NCI-H748 treated with DMSO at 0.1 percent for 48 hours (cell line): ENCODE measurements around the gene COL6A2.

Experiments used
- DNase-seq: peaks from one replicate; lab custom pipeline; 2025; lab: John Stamatoyannopoulos, UW

COL6A2 gene

GRCh38 chr21:46144464-46145070 lies 46.7 kb downstream of the COL6A2 start:
- DNase-seq = no peak

DNA sequence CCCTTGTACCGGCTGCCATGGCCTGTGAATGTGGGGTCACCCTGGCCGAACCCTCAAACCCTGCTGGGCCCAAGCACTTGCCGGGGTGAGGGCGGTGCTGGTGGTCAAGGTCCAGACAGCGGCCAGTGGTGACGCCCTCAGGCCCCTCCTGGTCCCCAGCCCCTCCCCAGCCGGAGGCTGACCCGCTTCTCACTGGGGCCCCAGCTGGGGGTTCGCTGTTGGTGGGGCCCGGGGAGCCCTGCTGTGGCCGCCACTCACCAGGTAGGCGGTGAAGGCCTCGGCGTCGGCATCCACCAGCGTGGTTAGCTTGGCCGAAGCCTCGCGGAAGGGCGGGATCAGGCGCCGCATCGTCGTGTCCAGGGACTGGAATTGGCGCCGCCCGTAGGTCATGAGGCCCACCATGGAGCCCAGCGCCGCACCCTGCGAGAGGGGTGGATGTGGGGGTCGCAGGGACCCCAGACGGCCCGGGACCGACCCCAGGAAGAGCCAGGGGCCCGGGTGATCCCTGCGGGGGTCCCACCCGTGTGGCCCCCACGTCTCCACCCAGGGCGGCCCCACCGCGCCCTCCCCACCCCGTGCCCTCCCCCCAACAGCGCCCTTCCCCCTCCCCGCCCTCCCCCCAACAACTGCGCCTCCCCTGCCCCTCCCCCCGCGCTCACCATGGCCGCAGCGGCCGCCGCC lies 47.4 kb downstream of the COL6A2 start:
- no peak for DNase-seq

- DNase-seq = no peak
These were observed 48.2 kb downstream of the COL6A2 start for GRCh38 chr21:46145840-46146691.

DNA sequence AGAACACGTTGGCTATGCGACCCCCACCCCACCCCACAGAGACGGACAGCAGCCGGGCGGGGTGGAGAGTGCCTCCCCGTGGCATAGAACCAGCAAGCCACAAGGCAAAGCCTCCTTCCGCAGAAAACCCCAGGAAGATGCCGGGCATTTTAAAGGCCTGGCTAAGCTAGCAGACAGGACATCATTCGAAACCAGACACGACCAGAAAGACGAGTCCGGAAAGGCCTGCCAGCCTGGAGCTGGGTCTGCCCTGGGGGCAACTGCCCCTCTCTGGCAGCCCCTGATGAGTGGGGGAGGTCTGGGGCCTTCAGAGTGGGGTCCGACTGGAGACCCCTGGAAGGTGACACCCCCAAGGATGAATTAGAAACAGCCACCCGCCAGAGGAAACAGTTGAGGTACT lies 48.9 kb downstream of the COL6A2 start:
- no peak for DNase-seq

- DNase-seq = peak; percentile 1
These were observed 49.5 kb downstream of the COL6A2 start for GRCh38 chr21:46147429-46147828.

DNA sequence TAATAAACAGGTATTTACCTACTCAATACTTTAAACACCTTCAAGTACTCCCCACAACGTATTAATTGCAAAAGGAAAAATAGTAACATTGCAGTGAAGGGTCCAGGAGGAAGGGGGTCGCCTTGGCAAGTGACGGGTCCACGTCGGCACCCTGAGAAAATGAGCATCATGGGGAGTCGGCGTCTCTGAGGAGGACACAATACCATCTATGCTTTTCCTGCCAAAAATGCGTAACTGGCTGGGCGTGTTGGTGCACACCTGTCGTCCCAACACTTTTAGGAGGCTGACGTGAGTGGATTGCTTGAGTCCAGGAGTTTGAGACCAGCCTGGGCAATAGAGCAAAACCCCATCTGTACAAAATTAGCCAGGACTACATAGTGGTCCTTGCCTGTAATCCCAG lies 50.2 kb downstream of the COL6A2 start:
- DNase-seq = no peak

GRCh38 chr21:46149205-46149901 lies 51.4 kb downstream of the COL6A2 start:
- no peak for DNase-seq

DNA sequence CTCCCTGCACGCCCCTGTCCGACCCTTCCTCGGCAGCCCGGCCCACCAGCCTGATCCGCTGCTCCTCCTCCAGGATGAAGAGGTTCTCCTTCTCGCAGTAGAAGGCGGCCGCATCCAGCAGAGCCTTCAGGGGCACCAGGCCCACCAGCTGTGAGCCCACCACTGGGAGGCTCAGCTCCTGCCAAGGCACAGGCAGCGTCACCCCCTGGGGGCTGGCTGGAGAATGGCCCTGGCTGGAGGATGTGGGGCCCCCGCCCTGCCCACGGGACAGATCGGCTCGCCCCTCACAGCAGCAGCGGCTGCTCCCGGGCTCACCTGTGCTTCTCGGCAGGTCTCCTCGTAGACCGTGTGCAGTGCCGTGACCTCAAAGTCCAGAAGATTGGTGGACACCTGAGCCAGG lies 52.2 kb downstream of the COL6A2 start:
- no peak for DNase-seq

DNA sequence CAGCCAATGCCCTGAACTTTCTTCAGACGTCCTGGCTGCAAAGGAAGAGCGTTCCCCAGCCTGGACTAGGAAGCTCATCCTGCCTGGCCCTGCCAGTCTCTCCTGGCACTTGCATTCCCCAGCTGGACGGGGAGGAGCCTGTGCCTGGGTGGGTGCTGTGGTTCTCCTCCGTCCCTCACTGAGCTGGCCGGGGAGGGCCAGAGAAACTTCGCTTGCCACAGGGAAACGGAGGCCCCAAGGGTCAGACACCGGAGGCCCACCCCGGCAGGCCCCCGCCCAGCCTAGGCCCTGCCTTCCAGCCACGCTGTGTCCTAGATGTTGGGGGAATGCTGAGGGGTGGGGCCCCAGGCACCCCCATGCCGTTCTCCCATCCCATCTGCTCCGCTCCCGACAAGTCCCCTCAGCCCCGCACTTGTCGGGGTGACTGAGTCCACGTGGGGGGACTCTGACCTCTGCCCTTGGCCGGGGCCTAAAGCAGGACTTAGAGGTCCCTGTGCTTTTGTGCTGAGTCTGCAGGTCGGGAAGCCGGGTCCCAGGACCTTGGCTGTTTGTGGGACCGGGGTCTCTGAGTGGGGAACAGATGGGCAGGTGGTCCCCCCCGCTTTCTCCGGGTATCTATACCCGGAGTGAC lies 52.7 kb downstream of the COL6A2 start:
- DNase-seq = no peak

- no peak for DNase-seq
These were observed 53.5 kb downstream of the COL6A2 start for GRCh38 chr21:46151261-46151988.

DNA sequence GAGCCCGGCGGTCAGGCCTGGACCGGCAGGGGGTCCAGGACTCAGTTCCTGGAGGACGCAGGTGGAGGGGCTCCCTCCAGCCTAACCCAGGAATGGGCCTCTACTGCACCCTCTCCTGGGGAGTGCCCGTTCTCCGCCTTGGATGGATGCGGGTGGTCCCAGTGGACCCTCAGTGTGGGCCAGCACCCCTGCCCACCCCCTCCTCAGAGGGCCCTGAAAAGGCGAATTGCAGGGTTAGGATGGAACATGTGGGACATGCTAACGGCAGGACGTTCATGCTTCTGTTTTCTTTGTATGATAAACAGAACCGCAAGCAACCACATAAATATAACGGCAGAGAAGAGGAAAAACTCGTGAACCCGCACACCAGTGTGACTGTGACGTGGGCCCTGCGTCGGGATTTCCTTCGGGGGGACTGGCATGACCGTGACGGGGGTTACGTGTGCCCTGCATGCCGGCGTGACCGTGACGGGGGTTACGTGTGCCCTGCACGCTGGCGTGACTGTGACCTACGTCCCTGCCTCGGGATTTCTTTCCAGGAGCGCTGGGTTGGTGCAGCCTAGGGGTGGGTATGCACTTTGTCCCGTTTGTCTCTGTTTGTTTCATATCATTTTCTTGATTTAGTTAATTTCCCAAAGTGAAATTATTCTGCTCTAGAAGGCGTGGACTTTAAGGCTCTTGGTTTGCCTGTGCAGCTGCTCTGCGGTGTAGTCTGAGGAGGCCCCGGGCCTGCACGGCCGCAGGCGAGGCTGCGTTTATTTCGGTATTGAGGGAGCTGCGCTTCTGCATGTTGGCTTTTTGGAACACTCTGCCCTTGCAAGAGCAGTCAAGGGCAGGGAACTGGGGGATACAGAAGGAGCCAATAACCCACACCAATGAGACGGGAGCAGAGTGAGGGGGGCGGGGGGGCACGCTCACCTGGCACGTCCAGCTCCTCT lies 54.3 kb downstream of the COL6A2 start:
- no peak for DNase-seq

DNA sequence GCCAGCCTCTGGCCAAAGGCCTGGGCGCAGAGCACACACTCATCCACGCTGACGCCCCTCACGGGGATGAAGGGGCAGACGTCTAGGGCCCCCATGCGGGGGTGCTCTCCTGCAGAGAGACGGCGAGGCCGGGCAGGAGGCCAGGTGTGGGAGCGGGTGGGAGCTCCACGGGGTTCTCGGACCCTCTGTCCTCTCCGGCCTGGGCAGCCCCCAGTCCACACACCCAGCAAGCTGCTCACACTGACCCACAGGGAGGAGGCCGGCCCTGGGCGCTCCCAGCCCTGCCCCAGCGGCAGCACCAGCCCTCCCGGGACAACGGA lies 55.0 kb downstream of the COL6A2 start:
- no peak for DNase-seq

GRCh38 chr21:46153247-46154154 lies 55.6 kb downstream of the COL6A2 start:
- DNase-seq = no peak

GRCh38 chr21:46154155-46154954 lies 56.4 kb downstream of the COL6A2 start:
- no peak for DNase-seq

DNA sequence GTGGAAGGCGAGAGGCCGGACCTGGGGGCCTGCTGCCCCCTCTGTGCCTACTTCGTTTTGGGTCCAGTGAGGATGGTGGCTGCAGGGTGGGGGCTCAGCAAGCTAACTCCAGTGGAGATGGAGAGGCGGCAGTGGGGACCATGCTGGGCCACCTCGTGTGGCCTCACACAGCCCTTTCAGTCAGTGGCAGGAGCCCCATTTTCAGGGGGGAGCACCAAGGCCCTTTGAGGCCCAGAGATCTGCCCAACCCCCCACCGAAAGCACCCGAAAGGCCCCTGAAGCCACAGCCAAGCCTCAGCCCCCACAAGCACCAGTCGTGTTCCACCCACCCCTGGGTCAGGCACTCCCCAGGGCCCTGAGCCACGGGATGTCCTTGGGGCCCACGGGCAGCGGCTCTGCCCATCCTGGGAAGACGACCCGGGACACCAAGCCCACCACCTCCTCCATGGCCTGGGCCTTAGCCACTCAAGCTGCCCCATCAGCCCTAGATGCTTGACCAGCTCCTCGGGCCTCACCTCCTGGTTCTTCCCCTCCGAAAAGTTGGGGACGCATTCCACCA lies 57.1 kb downstream of the COL6A2 start:
- DNase-seq = no peak

DNA sequence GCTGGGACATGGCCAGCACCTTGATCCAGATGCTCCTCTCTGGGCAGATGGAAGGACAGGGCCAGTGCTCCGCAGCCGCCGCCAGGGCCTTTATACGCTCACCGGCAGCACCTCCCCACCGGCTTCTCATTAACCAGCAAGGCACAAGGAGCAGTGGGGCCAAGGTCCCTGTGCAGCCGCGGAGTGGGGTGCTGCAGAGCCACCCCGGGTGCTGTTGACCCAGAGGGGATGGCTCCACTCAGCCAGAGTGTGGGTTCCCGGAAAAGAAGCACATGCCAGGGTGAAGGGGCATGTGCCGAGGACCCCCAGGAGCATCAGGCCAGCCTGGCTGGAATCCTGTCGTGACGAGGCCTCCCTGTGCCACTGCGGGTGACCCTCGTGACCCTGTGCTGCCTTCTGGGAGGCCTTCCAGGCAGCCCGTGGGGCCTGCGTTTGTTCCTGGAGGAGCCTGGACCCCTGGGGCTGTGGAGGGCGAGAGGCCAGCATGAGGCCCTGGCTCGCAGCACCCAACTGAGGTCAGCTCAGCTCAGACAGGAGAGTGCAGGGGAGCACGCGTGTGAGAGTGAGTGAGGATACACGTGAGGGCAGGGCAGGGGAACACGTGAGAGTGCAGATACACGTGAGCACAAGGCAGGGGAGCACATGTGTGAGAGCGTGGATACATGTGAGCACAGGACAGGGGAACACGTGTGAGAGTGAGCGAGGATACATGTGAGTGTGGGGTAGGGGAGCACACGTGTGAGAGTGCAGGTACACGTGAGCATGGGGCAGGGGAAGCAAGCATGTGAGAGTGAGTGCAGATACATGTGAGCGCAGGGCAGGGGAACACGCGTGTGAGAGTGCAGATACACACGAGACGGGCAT lies 57.8 kb downstream of the COL6A2 start, which contains the start of gene FTCD:
TSS of gene FTCD (minus strand) at position 66 of the 864 bp plus-strand sequence. CDS start at position 10, 56 bp downstream.
- DNase-seq = no peak

GRCh38 chr21:46156378-46156645 lies 58.4 kb downstream of the COL6A2 start:
- no peak for DNase-seq
